WTC11 (cell line): Measurements from ENCODE around the gene TNFRSF1B.

Experiments used
- CBFB ChIP-seq: sonication (generic); formaldehyde crosslinking; IDR thresholded peaks from 2 replicates; pipeline ENCODE4 v1.8.1; 2022; ENCODE audit warnings: mild to moderate bottlenecking, low read depth, missing genetic modification reagents
- NFE2L1 ChIP-seq: sonication (generic); formaldehyde crosslinking; IDR thresholded peaks from 2 replicates; pipeline ENCODE4 v1.8.1; 2023; ENCODE audit warnings: missing genetic modification reagents
- NFYB ChIP-seq: sonication (generic); formaldehyde crosslinking; conservative IDR thresholded peaks from 2 replicates; pipeline ENCODE4 v1.8.0; 2022; ENCODE audit warnings: low read depth, missing genetic modification reagents
- NR2C2 ChIP-seq: sonication (generic); formaldehyde crosslinking; IDR thresholded peaks from 2 replicates; pipeline ENCODE4 v1.8.0; 2022; ENCODE audit warnings: mild to moderate bottlenecking, missing genetic modification reagents
- SP1 ChIP-seq: sonication (generic); formaldehyde crosslinking; conservative IDR thresholded peaks from 2 replicates; pipeline ENCODE4 v1.8.1; 2022; ENCODE audit warnings: missing genetic modification reagents
- TCF7 ChIP-seq: sonication (generic); formaldehyde crosslinking; IDR thresholded peaks from 2 replicates; pipeline ENCODE4 v1.8.0; 2022; ENCODE audit warnings: mild to moderate bottlenecking, low read depth, missing genetic modification reagents, moderate library complexity
- TEAD4 ChIP-seq: sonication (generic); formaldehyde crosslinking; IDR thresholded peaks from 2 replicates; pipeline ENCODE4 v1.8.0; 2022; ENCODE audit warnings: mild to moderate bottlenecking, missing genetic modification reagents
- ZNF416 ChIP-seq: fragments of 250-450 bp; sonication (Bioruptor Pico); IDR thresholded peaks from 2 replicates; pipeline ENCODE4 v1.9.0; 2021; ENCODE audit warnings: mild to moderate bottlenecking, inconsistent platforms
- TF ChIP-seq, protein P1 (sequence below): sonication (generic); formaldehyde crosslinking; conservative IDR thresholded peaks from 2 replicates; pipeline ENCODE4 v1.8.1; 2022; ENCODE audit warnings: mild to moderate bottlenecking, missing genetic modification reagents
- TF ChIP-seq, protein P2 (sequence below): fragments of 200-600 bp; IDR thresholded peaks from 2 replicates; pipeline ENCODE4 v1.8.0; 2022; ENCODE audit warnings: antibody characterized with exemption

DNA sequence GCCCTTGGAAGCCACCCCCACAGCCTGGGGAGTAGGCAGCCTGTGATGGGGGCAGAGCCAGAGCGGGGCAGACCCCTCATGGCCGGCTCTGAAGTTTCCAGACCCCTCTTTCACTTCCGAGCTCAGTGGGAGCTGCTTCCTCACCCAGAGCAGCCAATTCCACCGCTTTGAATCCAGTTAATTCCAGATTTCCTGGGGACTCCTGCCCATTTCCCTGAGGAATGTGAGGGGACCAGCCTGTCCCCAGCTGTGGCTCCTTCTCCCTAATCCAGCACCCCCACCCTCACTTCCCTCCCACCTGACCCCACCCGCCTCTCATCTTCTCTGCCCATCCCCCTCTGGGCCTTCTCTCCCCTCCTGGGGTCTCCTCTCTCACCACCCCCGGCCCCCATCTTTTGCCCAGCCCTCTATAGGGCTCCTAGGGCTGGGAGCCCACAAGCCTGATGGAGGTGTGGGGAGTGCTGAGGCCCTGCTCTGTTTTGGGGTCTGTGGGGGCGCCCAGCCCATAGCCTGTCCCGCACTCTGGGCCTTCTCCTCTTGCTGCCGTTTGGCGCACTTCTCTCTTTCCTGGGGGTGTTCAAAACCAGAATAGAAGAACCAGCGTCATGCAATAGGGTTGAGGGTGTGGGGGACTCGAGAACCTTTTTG is 26.2 kb upstream of the TNFRSF1B start:
- TF ChIP-seq, protein P1, sequence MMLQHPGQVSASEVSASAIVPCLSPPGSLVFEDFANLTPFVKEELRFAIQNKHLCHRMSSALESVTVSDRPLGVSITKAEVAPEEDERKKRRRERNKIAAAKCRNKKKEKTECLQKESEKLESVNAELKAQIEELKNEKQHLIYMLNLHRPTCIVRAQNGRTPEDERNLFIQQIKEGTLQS (CRISPR knock-in tag) = no peak
- TF ChIP-seq NFE2L1 (CRISPR knock-in tag) (no peak), SP1 (CRISPR knock-in tag) (no peak), NFYB (no peak), TCF7 (CRISPR knock-in tag) (no peak), ZNF416 (no peak), TEAD4 (CRISPR knock-in tag) (no peak), CBFB (CRISPR knock-in tag) (no peak), NR2C2 (CRISPR knock-in tag) (no peak)
- TF ChIP-seq, protein P2, sequence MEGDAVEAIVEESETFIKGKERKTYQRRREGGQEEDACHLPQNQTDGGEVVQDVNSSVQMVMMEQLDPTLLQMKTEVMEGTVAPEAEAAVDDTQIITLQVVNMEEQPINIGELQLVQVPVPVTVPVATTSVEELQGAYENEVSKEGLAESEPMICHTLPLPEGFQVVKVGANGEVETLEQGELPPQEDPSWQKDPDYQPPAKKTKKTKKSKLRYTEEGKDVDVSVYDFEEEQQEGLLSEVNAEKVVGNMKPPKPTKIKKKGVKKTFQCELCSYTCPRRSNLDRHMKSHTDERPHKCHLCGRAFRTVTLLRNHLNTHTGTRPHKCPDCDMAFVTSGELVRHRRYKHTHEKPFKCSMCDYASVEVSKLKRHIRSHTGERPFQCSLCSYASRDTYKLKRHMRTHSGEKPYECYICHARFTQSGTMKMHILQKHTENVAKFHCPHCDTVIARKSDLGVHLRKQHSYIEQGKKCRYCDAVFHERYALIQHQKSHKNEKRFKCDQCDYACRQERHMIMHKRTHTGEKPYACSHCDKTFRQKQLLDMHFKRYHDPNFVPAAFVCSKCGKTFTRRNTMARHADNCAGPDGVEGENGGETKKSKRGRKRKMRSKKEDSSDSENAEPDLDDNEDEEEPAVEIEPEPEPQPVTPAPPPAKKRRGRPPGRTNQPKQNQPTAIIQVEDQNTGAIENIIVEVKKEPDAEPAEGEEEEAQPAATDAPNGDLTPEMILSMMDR = no peak
